ENCODE measurements around the gene TSPYL1. TPM values are rescaled to one million over a fixed set of nuclear protein-coding genes. Genes with fewer than 3 reads are reported as not detected.

TSPYL1 gene
- total RNA-seq, 1 donor from 2014 or later, result 79.9 TPM

DNA sequence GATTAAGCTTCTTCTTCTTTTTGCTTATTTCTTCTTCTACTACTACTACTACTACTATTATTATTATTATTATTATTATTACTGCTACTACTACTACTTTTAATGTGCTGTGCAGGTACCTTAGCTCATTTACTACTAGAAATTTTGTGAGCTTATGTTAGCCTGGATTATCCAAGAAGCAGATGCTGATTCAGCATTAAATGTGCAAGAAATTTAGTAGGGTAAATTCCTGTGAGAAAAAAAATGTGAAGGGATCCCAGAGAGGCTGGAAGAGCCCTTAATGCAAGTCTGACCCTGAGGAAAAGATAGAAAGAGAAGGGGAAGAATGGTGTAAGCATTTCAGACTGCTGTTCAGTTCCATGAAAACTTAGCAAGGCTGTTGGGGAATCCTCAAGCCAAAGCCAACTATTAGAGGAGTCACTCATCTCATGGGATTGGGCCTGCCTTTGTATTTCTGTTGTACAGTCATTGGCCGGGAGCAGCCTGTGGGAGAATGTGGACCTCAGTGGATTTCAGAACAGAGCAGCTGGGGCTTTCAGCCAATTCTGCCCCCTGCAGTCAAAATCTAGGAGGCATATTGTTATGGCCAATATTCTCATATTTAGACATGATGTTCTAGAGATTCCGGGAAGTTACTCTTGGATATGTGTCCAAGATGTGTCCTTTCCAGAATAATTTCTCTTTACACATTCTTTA is 37.2 kb upstream of the TSPYL1 start:
- Histone ChIP-seq H3K4me1 (ENCODE audit: control insufficient read depth in 3 of 3, insufficient read depth in 3 of 3, low read length in 3 of 3) (no peaks in the 10 kb centered on the region), H3K4me3 (ENCODE audit: low read length in 3 of 3) (no peak overlapping the region), H3K9ac (ENCODE audit: low read depth in 1 of 3, low read length in 3 of 3) (no peak overlapping the region), H3K36me3 (ENCODE audit: control insufficient read depth in 3 of 3, insufficient read depth in 3 of 3, low read length in 3 of 3) (no peaks in the 10 kb centered on the region), H3K9me3 (ENCODE audit: control insufficient read depth in 3 of 3, low read length in 3 of 3) (no peaks in the 10 kb centered on the region), H3K27ac (ENCODE audit: low read depth, low read length) (no peak overlapping the region), H3K27me3 (ENCODE audit: control insufficient read depth in 3 of 3, insufficient read depth in 3 of 3, low read length in 3 of 3) (no peaks in the 10 kb centered on the region)

DNA sequence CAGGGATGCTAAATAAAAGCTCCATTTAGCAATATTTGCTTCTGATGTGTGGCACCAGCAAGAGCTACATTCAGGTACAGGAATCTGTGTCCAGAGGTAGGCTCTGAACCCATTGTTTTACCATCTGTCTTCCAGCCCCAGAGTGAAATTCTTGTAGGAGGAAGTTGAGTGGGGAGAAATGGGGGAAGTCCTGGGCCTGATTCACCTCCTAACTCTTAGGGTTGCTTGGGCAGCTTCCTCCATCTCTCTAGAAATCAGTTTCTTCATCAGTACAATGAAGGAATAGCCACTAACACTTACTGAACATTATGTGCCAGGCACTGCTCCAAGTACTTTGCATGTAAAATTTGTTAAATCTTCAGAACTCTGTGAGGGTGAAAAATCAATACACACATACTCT is 35.1 kb upstream of the TSPYL1 start:
- no peak overlapping the region for H3K9ac ChIP-seq (ENCODE audit: low read depth in 1 of 3, low read length in 3 of 3)
- no peak overlapping the region for H3K27ac ChIP-seq (ENCODE audit: low read depth, low read length)
- no peaks in the 10 kb centered on the region for H3K36me3 ChIP-seq (ENCODE audit: control insufficient read depth in 3 of 3, insufficient read depth in 3 of 3, low read length in 3 of 3)
- no peak overlapping the region for H3K4me3 ChIP-seq (ENCODE audit: low read length in 3 of 3)
- no peaks in the 10 kb centered on the region for H3K27me3 ChIP-seq (ENCODE audit: control insufficient read depth in 3 of 3, insufficient read depth in 3 of 3, low read length in 3 of 3)
- no peaks in the 10 kb centered on the region for H3K4me1 ChIP-seq (ENCODE audit: control insufficient read depth in 3 of 3, insufficient read depth in 3 of 3, low read length in 3 of 3)
- H3K9me3 ChIP-seq (ENCODE audit: control insufficient read depth in 3 of 3, low read length in 3 of 3), result no peaks in the 10 kb centered on the region

- H3K36me3 ChIP-seq (ENCODE audit: control insufficient read depth in 3 of 3, insufficient read depth in 3 of 3, low read length in 3 of 3), result no peaks in the 10 kb centered on the region
- no peak overlapping the region for H3K27ac ChIP-seq (ENCODE audit: low read depth, low read length)
- H3K27me3 ChIP-seq (ENCODE audit: control insufficient read depth in 3 of 3, insufficient read depth in 3 of 3, low read length in 3 of 3), result no peaks in the 10 kb centered on the region
- no peak overlapping the region for H3K4me3 ChIP-seq (ENCODE audit: low read length in 3 of 3)
- no peak overlapping the region for H3K9ac ChIP-seq (ENCODE audit: low read depth in 1 of 3, low read length in 3 of 3)
- no peaks in the 10 kb centered on the region for H3K9me3 ChIP-seq (ENCODE audit: control insufficient read depth in 3 of 3, low read length in 3 of 3)
- H3K4me1 ChIP-seq (ENCODE audit: control insufficient read depth in 3 of 3, insufficient read depth in 3 of 3, low read length in 3 of 3), result no peaks in the 10 kb centered on the region
Measured at GRCh38 chr6:116314218-116314617, 34.5 kb upstream of the TSPYL1 start.

DNA sequence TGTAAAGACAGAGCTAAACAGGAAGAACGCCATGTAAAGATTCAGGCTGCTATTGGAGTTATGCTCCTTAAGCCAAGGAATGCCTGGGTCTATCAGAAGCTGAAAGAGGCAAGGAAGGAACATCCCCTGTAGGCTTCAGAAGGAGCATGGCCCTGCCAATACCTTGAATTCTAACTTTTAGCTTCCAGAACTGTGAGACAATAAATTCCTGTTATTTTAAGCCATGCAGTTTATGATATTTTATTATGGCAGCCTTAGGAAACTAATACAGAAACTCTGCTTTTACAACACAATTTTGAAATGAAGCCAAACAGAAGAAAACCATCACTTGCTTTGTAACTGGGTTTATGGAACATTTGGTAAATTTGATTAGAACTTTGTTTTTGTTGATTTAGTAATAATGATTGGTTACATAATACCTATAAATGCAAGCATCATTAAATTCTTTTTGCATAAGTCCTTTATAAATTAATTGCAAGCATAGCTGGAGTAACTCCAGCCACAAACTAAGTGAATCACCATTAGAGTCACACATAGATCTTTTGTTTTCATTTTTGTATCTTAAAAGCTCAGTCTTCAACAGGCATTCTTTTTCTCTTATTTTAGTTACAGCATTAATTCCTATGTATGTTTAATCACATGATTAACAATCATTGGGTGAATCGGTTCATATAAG is 33.5 kb upstream of the TSPYL1 start:
- Histone ChIP-seq H3K36me3 (ENCODE audit: control insufficient read depth in 3 of 3, insufficient read depth in 3 of 3, low read length in 3 of 3) (no peaks in the 10 kb centered on the region), H3K9ac (ENCODE audit: low read depth in 1 of 3, low read length in 3 of 3) (no peak overlapping the region)

GRCh38 chr6:116309657-116310056 is 29.9 kb upstream of the TSPYL1 start:
- Histone ChIP-seq H3K27me3 (ENCODE audit: control insufficient read depth in 3 of 3, insufficient read depth in 3 of 3, low read length in 3 of 3) (no peaks in the 10 kb centered on the region), H3K9me3 (ENCODE audit: control insufficient read depth in 3 of 3, low read length in 3 of 3) (no peaks in the 10 kb centered on the region), H3K9ac (ENCODE audit: low read depth in 1 of 3, low read length in 3 of 3) (no peak overlapping the region), H3K4me3 (ENCODE audit: low read length in 3 of 3) (no peak overlapping the region), H3K27ac (ENCODE audit: low read depth, low read length) (no peak overlapping the region), H3K4me1 (ENCODE audit: control insufficient read depth in 3 of 3, insufficient read depth in 3 of 3, low read length in 3 of 3) (no peaks in the 10 kb centered on the region), H3K36me3 (ENCODE audit: control insufficient read depth in 3 of 3, insufficient read depth in 3 of 3, low read length in 3 of 3) (no peaks in the 10 kb centered on the region)

More for the DNA sequence above, 33.5 kb upstream of the TSPYL1 start:
- no peaks in the 10 kb centered on the region for H3K27me3 ChIP-seq (ENCODE audit: control insufficient read depth in 3 of 3, insufficient read depth in 3 of 3, low read length in 3 of 3)
- no peaks in the 10 kb centered on the region for H3K4me1 ChIP-seq (ENCODE audit: control insufficient read depth in 3 of 3, insufficient read depth in 3 of 3, low read length in 3 of 3)
- no peak overlapping the region for H3K4me3 ChIP-seq (ENCODE audit: low read length in 3 of 3)
- no peaks in the 10 kb centered on the region for H3K9me3 ChIP-seq (ENCODE audit: control insufficient read depth in 3 of 3, low read length in 3 of 3)
- no peak overlapping the region for H3K27ac ChIP-seq (ENCODE audit: low read depth, low read length)

GRCh38 chr6:116309001-116309400 is 29.3 kb upstream of the TSPYL1 start:
- Histone ChIP-seq H3K4me3 (ENCODE audit: low read length in 3 of 3) (no peak overlapping the region), H3K4me1 (ENCODE audit: control insufficient read depth in 3 of 3, insufficient read depth in 3 of 3, low read length in 3 of 3) (no peaks in the 10 kb centered on the region), H3K9ac (ENCODE audit: low read depth in 1 of 3, low read length in 3 of 3) (no peak overlapping the region), H3K9me3 (ENCODE audit: control insufficient read depth in 3 of 3, low read length in 3 of 3) (no peaks in the 10 kb centered on the region), H3K27ac (ENCODE audit: low read depth, low read length) (no peak overlapping the region), H3K36me3 (ENCODE audit: control insufficient read depth in 3 of 3, insufficient read depth in 3 of 3, low read length in 3 of 3) (no peaks in the 10 kb centered on the region), H3K27me3 (ENCODE audit: control insufficient read depth in 3 of 3, insufficient read depth in 3 of 3, low read length in 3 of 3) (no peaks in the 10 kb centered on the region)

GRCh38 chr6:116307633-116308032 is 27.9 kb upstream of the TSPYL1 start:
- no peaks in the 10 kb centered on the region for H3K9me3 ChIP-seq (ENCODE audit: control insufficient read depth in 3 of 3, low read length in 3 of 3)
- no peaks in the 10 kb centered on the region for H3K4me1 ChIP-seq (ENCODE audit: control insufficient read depth in 3 of 3, insufficient read depth in 3 of 3, low read length in 3 of 3)
- H3K27me3 ChIP-seq (ENCODE audit: control insufficient read depth in 3 of 3, insufficient read depth in 3 of 3, low read length in 3 of 3), result no peaks in the 10 kb centered on the region
- H3K36me3 ChIP-seq (ENCODE audit: control insufficient read depth in 3 of 3, insufficient read depth in 3 of 3, low read length in 3 of 3), result no peaks in the 10 kb centered on the region
- no peak overlapping the region for H3K4me3 ChIP-seq (ENCODE audit: low read length in 3 of 3)
- H3K9ac ChIP-seq (ENCODE audit: low read depth in 1 of 3, low read length in 3 of 3), result no peak overlapping the region
- no peak overlapping the region for H3K27ac ChIP-seq (ENCODE audit: low read depth, low read length)

DNA sequence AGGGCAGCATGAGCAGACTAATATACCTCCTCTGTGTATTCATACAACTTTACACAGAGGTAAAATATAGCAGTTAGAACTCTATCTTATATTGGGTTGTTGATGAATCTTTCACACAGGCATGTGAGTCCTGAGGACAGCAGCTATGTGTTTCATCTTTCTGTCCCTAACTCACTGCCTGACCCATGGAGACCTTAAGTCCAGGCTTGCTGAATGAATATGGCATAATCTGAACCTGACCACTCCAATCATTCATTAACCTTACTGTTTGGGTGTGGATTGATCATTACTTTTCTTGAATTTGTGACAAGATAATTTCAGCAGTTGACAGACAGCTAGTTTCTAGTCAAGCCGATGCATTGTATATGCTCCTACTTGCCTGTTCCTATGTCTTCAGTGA is 27.3 kb upstream of the TSPYL1 start:
- H3K9ac ChIP-seq (ENCODE audit: low read depth in 1 of 3, low read length in 3 of 3), result no peak overlapping the region
- no peaks in the 10 kb centered on the region for H3K4me1 ChIP-seq (ENCODE audit: control insufficient read depth in 3 of 3, insufficient read depth in 3 of 3, low read length in 3 of 3)
- no peaks in the 10 kb centered on the region for H3K9me3 ChIP-seq (ENCODE audit: control insufficient read depth in 3 of 3, low read length in 3 of 3)
- H3K27ac ChIP-seq (ENCODE audit: low read depth, low read length), result no peak overlapping the region
- H3K36me3 ChIP-seq (ENCODE audit: control insufficient read depth in 3 of 3, insufficient read depth in 3 of 3, low read length in 3 of 3), result no peaks in the 10 kb centered on the region
- no peaks in the 10 kb centered on the region for H3K27me3 ChIP-seq (ENCODE audit: control insufficient read depth in 3 of 3, insufficient read depth in 3 of 3, low read length in 3 of 3)
- H3K4me3 ChIP-seq (ENCODE audit: low read length in 3 of 3), result no peak overlapping the region

DNA sequence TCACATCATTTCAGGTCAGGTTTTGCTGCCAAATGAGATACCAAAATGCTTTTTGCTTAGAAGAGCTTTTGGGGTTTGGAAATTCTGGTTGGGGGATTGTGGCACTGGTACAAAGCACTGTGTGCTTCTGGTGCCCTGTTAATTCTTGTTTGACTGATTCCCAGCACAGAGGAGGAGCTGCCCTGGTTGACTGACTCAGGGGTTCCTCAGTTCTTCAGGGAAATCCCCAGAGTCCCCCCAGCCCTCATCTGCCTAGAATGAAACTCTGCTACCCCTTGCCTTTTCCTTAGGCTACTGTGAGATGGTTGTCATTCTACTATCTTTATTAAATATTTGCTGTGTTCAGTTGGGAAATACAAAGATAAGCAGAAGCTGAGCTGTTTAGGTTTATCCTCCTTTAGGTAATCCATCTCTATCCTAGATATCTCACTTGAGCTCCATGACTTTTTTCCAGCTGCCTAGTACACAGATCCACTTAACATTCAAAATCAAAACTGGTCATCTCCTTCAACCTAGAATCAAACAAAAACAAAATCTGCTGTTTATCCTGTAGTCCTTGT is 24.9 kb upstream of the TSPYL1 start:
- H3K9me3 ChIP-seq (ENCODE audit: control insufficient read depth in 3 of 3, low read length in 3 of 3), result no peaks in the 10 kb centered on the region
- no peaks in the 10 kb centered on the region for H3K4me1 ChIP-seq (ENCODE audit: control insufficient read depth in 3 of 3, insufficient read depth in 3 of 3, low read length in 3 of 3)
- no peak overlapping the region for H3K4me3 ChIP-seq (ENCODE audit: low read length in 3 of 3)
- no peaks in the 10 kb centered on the region for H3K36me3 ChIP-seq (ENCODE audit: control insufficient read depth in 3 of 3, insufficient read depth in 3 of 3, low read length in 3 of 3)
- H3K9ac ChIP-seq (ENCODE audit: low read depth in 1 of 3, low read length in 3 of 3), result no peak overlapping the region
- H3K27me3 ChIP-seq (ENCODE audit: control insufficient read depth in 3 of 3, insufficient read depth in 3 of 3, low read length in 3 of 3), result no peaks in the 10 kb centered on the region
- no peak overlapping the region for H3K27ac ChIP-seq (ENCODE audit: low read depth, low read length)

DNA sequence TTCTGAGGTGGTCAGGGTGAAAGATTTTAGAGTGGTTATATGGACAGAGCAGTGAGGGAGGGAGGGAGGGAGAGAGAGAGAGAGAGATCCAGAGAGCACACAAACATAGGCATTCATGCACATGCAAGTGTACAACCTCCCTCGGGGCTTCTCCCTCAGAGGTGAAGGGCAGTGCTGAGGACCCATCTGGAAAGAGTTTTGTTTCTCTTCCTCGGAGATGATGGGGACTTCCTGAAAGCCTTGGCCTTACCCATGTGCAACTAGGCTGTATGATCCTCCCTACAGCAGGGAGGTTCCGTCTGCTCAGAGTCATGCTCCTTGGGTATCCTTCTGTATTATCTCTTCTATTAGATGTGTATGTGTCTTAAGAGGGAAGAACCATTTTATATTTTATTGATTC is 21.4 kb upstream of the TSPYL1 start:
- H3K9ac ChIP-seq (ENCODE audit: low read depth in 1 of 3, low read length in 3 of 3), result no peak overlapping the region
- H3K36me3 ChIP-seq (ENCODE audit: control insufficient read depth in 3 of 3, insufficient read depth in 3 of 3, low read length in 3 of 3), result no peaks in the 10 kb centered on the region
- H3K9me3 ChIP-seq (ENCODE audit: control insufficient read depth in 3 of 3, low read length in 3 of 3), result peaks cover 0 to 6% (median 4%) of the 10 kb centered on the region in 3 donors
- H3K27me3 ChIP-seq (ENCODE audit: control insufficient read depth in 3 of 3, insufficient read depth in 3 of 3, low read length in 3 of 3), result no peaks in the 10 kb centered on the region
- H3K4me1 ChIP-seq (ENCODE audit: control insufficient read depth in 3 of 3, insufficient read depth in 3 of 3, low read length in 3 of 3), result no peaks in the 10 kb centered on the region
- no peak overlapping the region for H3K4me3 ChIP-seq (ENCODE audit: low read length in 3 of 3)
- H3K27ac ChIP-seq (ENCODE audit: low read depth, low read length), result no peak overlapping the region

Data from skeletal muscle tissue (tissue), 4 donors.